HFFc6 (cell line): Measurements from ENCODE around the gene TMX4. TPM values are rescaled to one million over a fixed set of nuclear protein-coding genes. Genes with fewer than 3 reads are reported as not detected.
A peak's percentile ranks its signal among the peaks of the same experiment; 100 is the strongest.

Experiments used
- DNase-seq: peaks from one replicate; pipeline ENCODE4 v3.0.0-alpha.2; 2018
- H3K27ac Mint-ChIP-seq: 2 replicates; pipeline ENCODE4 v1.8.0; 2020; ENCODE audit warnings: mild to moderate bottlenecking, mixed read lengths
- H3K27me3 Mint-ChIP-seq: 2 replicates; pipeline ENCODE4 v1.8.0; 2021; ENCODE audit warnings: mild to moderate bottlenecking, moderate library complexity, mixed read lengths; ENCODE audit not compliant: insufficient read depth
- H3K36me3 Mint-ChIP-seq: 2 replicates; pipeline ENCODE4 v1.8.0; 2021; ENCODE audit warnings: low read depth, mixed read lengths
- H3K4me1 Mint-ChIP-seq: 2 replicates; pipeline ENCODE4 v1.8.0; 2020; ENCODE audit warnings: low read depth, mixed read lengths
- H3K4me3 Mint-ChIP-seq: 2 replicates; pipeline ENCODE4 v1.8.0; 2020; ENCODE audit warnings: mild to moderate bottlenecking, moderate library complexity, mixed read lengths
- H3K9me3 Mint-ChIP-seq: 2 replicates; pipeline ENCODE4 v1.8.0; 2020; ENCODE audit warnings: mild to moderate bottlenecking, mixed read lengths
- CTCF ChIP-seq: fragments of 200-600 bp; sonication (generic); IDR thresholded peaks from 2 replicates; pipeline ENCODE4 v1.5.0; 2021; ENCODE audit warnings: antibody characterized with exemption, mild to moderate bottlenecking
- total RNA-seq, 6 experiments: library from RNA; stranded (reverse); fragmentation: NEBNext Ultra II Directional; extraction: Animal tissue kit (Norgen Biotek cat#: 25700); gene quantifications; 2 replicates in 1 of 6; 3 replicates in 5 of 6; pipeline ENCODE4 v1.2.3, GENCODE V29; 2021

The TMX4 gene
- total RNA-seq, 6 experiments from 2014 or later = 35.8 to 47.8 (median 39.3) TPM

GRCh38 chr20:7993238-7993637 lies 26.3 kb downstream of the TMX4 start:
- peaks cover 17% of the 10 kb centered on the region for H3K36me3 Mint-ChIP-seq
- no peaks in the 10 kb centered on the region for H3K4me1 Mint-ChIP-seq
- H3K9me3 Mint-ChIP-seq = peaks cover 6% of the 10 kb centered on the region; the same call in 1 of the 2 replicates
- TF ChIP-seq CTCF = no peak
- no peak for DNase-seq
- no peak overlapping the region for H3K27ac Mint-ChIP-seq
- no peaks in the 10 kb centered on the region for H3K27me3 Mint-ChIP-seq
- H3K4me3 Mint-ChIP-seq = no peak overlapping the region

- Mint-ChIP-seq H3K4me1 (no peaks in the 10 kb centered on the region), H3K27me3 (no peaks in the 10 kb centered on the region), H3K9me3 (peaks cover 6% of the 10 kb centered on the region; the same call in 1 of the 2 replicates), H3K4me3 (no peak overlapping the region), H3K27ac (no peak overlapping the region), H3K36me3 (peaks cover 17% of the 10 kb centered on the region)
- no peak for DNase-seq
- no peak for TF ChIP-seq CTCF
These were observed 29.2 kb downstream of the TMX4 start for GRCh38 chr20:7990385-7990784.

- no peaks in the 10 kb centered on the region for H3K27me3 Mint-ChIP-seq
- peak; percentile 50 for TF ChIP-seq CTCF
- peaks cover 6% of the 10 kb centered on the region; the same call in 1 of the 2 replicates for H3K9me3 Mint-ChIP-seq
- H3K36me3 Mint-ChIP-seq = peaks cover 12% of the 10 kb centered on the region
- DNase-seq = no peak
- no peak overlapping the region for H3K4me3 Mint-ChIP-seq
- H3K27ac Mint-ChIP-seq = no peak overlapping the region
- no peaks in the 10 kb centered on the region for H3K4me1 Mint-ChIP-seq
These were observed 30.2 kb downstream of the TMX4 start for GRCh38 chr20:7989379-7989778.

GRCh38 chr20:7985916-7986315 lies 33.6 kb downstream of the TMX4 start:
- TF ChIP-seq CTCF = no peak
- H3K27me3 Mint-ChIP-seq = no peaks in the 10 kb centered on the region
- H3K4me1 Mint-ChIP-seq = peaks cover under 1% of the 10 kb centered on the region
- H3K4me3 Mint-ChIP-seq = no peak overlapping the region
- no peaks in the 10 kb centered on the region for H3K9me3 Mint-ChIP-seq
- DNase-seq = no peak
- H3K36me3 Mint-ChIP-seq = peaks cover 7% of the 10 kb centered on the region
- H3K27ac Mint-ChIP-seq = no peak overlapping the region

- Mint-ChIP-seq H3K9me3 (no peaks in the 10 kb centered on the region), H3K27ac (no peak overlapping the region), H3K27me3 (no peaks in the 10 kb centered on the region), H3K4me3 (no peak overlapping the region), H3K4me1 (peaks cover 8% of the 10 kb centered on the region), H3K36me3 (peaks cover 7% of the 10 kb centered on the region)
- DNase-seq = no peak
- no peak for TF ChIP-seq CTCF
These were observed 35.4 kb downstream of the TMX4 start for GRCh38 chr20:7984192-7984591.

GRCh38 chr20:7981374-7981773 lies 38.2 kb downstream of the TMX4 start:
- H3K9me3 Mint-ChIP-seq = no peaks in the 10 kb centered on the region
- H3K4me3 Mint-ChIP-seq = no peak overlapping the region
- peaks cover 7% of the 10 kb centered on the region for H3K36me3 Mint-ChIP-seq
- no peak overlapping the region for H3K27ac Mint-ChIP-seq
- DNase-seq = no peak
- no peaks in the 10 kb centered on the region for H3K27me3 Mint-ChIP-seq
- peaks cover 8% of the 10 kb centered on the region for H3K4me1 Mint-ChIP-seq
- TF ChIP-seq CTCF = no peak
